Stimulated activated CD8-positive, alpha-beta memory T cell treated with anti-CD3 and anti-CD28 coated beads, Interleukin-12 subunit alpha, Interleukin-12 subunit beta, amount 100 ng/mL, for 1 hour (primary cell): ENCODE measurements around the gene TRPC4AP.
"Not testable (repeated sequence)": the region's sequence is repeated elsewhere in the genome, so short reads cannot be mapped to it uniquely, and the experiment has no call there.

Experiments used
- DNase-seq: peaks from one replicate; pipeline ENCODE4 v3.0.0-alpha.2; 2020; ENCODE audit warnings: low read depth

TRPC4AP gene

GRCh38 chr20:35104685-35105295 lies 12.2 kb upstream of the TRPC4AP start:
- no peak for DNase-seq

- DNase-seq, result no peak
Measured at GRCh38 chr20:35101620-35102019, 9.0 kb upstream of the TRPC4AP start.

- no peak for DNase-seq
Measured at GRCh38 chr20:35093267-35093884, 769 bp upstream of the TRPC4AP start.

- DNase-seq, result no peak
Measured at GRCh38 chr20:35091816-35092523, 637 bp downstream of the TRPC4AP start.

GRCh38 chr20:35088231-35089145 lies 4.1 kb downstream of the TRPC4AP start:
- no peak for DNase-seq

- no peak for DNase-seq
Measured at GRCh38 chr20:35087791-35088190, 4.8 kb downstream of the TRPC4AP start.

- DNase-seq, result no peak
Measured at GRCh38 chr20:35087355-35087754, 5.3 kb downstream of the TRPC4AP start.

- no peak for DNase-seq
Measured at GRCh38 chr20:35085477-35086225, 7.0 kb downstream of the TRPC4AP start.

- no peak for DNase-seq
Measured at GRCh38 chr20:35084998-35085397, 7.6 kb downstream of the TRPC4AP start.

- DNase-seq, result not testable (repeated sequence)
Measured at GRCh38 chr20:35080348-35080642, 12.3 kb downstream of the TRPC4AP start.

GRCh38 chr20:35079472-35080347 lies 12.9 kb downstream of the TRPC4AP start:
- DNase-seq, result no peak

GRCh38 chr20:35077872-35078271 lies 14.7 kb downstream of the TRPC4AP start:
- DNase-seq, result no peak

GRCh38 chr20:35077341-35077740 lies 15.3 kb downstream of the TRPC4AP start:
- DNase-seq, result no peak

GRCh38 chr20:35071436-35072153 lies 21.0 kb downstream of the TRPC4AP start:
- DNase-seq, result not testable (repeated sequence)

- DNase-seq, result no peak
Measured at GRCh38 chr20:35066194-35066593, 26.4 kb downstream of the TRPC4AP start.

GRCh38 chr20:35065181-35065580 lies 27.4 kb downstream of the TRPC4AP start:
- DNase-seq, result no peak

- no peak for DNase-seq
Measured at GRCh38 chr20:35063168-35063567, 29.4 kb downstream of the TRPC4AP start.

- no peak for DNase-seq
Measured at GRCh38 chr20:35062478-35062877, 30.1 kb downstream of the TRPC4AP start.

- DNase-seq, result no peak
Measured at GRCh38 chr20:35060168-35060567, 32.4 kb downstream of the TRPC4AP start.

GRCh38 chr20:35059612-35060011 lies 33.0 kb downstream of the TRPC4AP start:
- no peak for DNase-seq
